D721Med (cell line): Measurements from ENCODE around the gene RASGEF1C.

ENCODE experiments used
- DNase-seq: peaks from one replicate; pipeline ENCODE4 v3.0.0; 2011; ENCODE audit warnings: low spot score; ENCODE audit not compliant: insufficient read length
- FAIRE-seq: peaks from 2 replicates; lab custom pipeline; 2011; peaks lifted over from hg19 to GRCh38; lab: Jason Lieb, UNC
- CTCF ChIP-seq: IDR thresholded peaks from 2 replicates; pipeline ENCODE4 v1.5.1; 2012; ENCODE audit warnings: mild to moderate bottlenecking, control low read depth; ENCODE audit not compliant: insufficient read depth; ENCODE audit errors: missing control alignments

Gene RASGEF1C

GRCh38 chr5:180160215-180160614 lies 48.8 kb downstream of the RASGEF1C start:
- DNase-seq = no peak
- TF ChIP-seq CTCF = no peak
- no peak for FAIRE-seq

- DNase-seq (no peak), FAIRE-seq (no peak)
- no peak for TF ChIP-seq CTCF
These were observed 49.3 kb downstream of the RASGEF1C start for GRCh38 chr5:180159756-180160155.

- DNase-seq = no peak
- no peak for TF ChIP-seq CTCF
- no peak for FAIRE-seq
These were observed 51.1 kb downstream of the RASGEF1C start for GRCh38 chr5:180157866-180158265.

- no peak for TF ChIP-seq CTCF
- peak; percentile 31 for DNase-seq
- FAIRE-seq = no peak
These were observed 52.9 kb downstream of the RASGEF1C start for GRCh38 chr5:180156141-180156540.

- FAIRE-seq = no peak
These were observed 53.6 kb downstream of the RASGEF1C start for GRCh38 chr5:180155365-180155926.

GRCh38 chr5:180154821-180155364 lies 54.1 kb downstream of the RASGEF1C start:
- DNase-seq (peak; percentile 11), FAIRE-seq (no peak)
- no peak for TF ChIP-seq CTCF

More at GRCh38 chr5:180155365-180155926, 53.6 kb downstream of the RASGEF1C start:
- TF ChIP-seq CTCF = no peak
- DNase-seq = peak; percentile 23

- FAIRE-seq (no peak), DNase-seq (no peak)
- TF ChIP-seq CTCF = no peak
These were observed 55.0 kb downstream of the RASGEF1C start for GRCh38 chr5:180153991-180154390.
